Vagina (tissue), 2 donors: ENCODE measurements around the gene HIPK2. TPM values are rescaled to one million over a fixed set of nuclear protein-coding genes. Genes with fewer than 3 reads are reported as not detected.
A peak's percentile ranks its signal among the peaks of the same experiment; 100 is the strongest.

Experiments used
- DNase-seq, 2 donors: peaks; one replicate each; pipeline ENCODE4 v3.0.0-alpha.2; 2017; ENCODE audit errors: extremely low spot score in 2 of 2
- H3K27ac ChIP-seq: fragments of 200-600 bp; sonication (generic); one replicate; pipeline ENCODE4 v1.5.1; 2019
- H3K27me3 ChIP-seq: fragments of 200-600 bp; sonication (generic); one replicate; pipeline ENCODE4 v1.5.1; 2019
- H3K36me3 ChIP-seq, 2 donors: fragments of 200-600 bp; sonication (generic); one replicate each; pipeline ENCODE4 v1.5.1; 2017 to 2019
- H3K4me1 ChIP-seq: fragments of 200-600 bp; sonication (generic); one replicate; pipeline ENCODE4 v1.5.1; 2019
- H3K4me3 ChIP-seq, 2 donors: fragments of 200-600 bp; sonication (generic); 1 replicate in 1 of 2; 2 replicates in 1 of 2; pipeline ENCODE4 v1.5.1; 2016 to 2019
- H3K9me3 ChIP-seq: fragments of 200-600 bp; sonication (generic); one replicate; pipeline ENCODE4 v1.5.1; 2019
- CTCF ChIP-seq, 3 experiments: fragments of 450-650 bp in 2 of 3; fragments of 200-600 bp in 1 of 3; sonication (generic) in 1 of 3; IDR thresholded peaks; one replicate each; pipeline ENCODE4 v1.5.1; 2017 to 2019; ENCODE audit warnings: antibody characterized with exemption in 3 of 3, mild to moderate bottlenecking in 2 of 3, moderate library complexity in 2 of 3
- POLR2A ChIP-seq, 2 donors: fragments of 450-650 bp; IDR thresholded peaks; one replicate each; pipeline ENCODE4 v1.6.1; 2017; ENCODE audit warnings: antibody characterized with exemption in 2 of 2, mild to moderate bottlenecking in 2 of 2, moderate library complexity in 2 of 2
- POLR2AphosphoS5 ChIP-seq, 2 donors: sonication (generic); formaldehyde crosslinking; IDR thresholded peaks; one replicate each; pipeline ENCODE4 v1.9.0; 2017; ENCODE audit warnings: antibody characterized with exemption in 2 of 2, mild to moderate bottlenecking in 2 of 2, low read depth in 1 of 2; ENCODE audit not compliant: insufficient read depth in 1 of 2
- intact Hi-C: fragments of 100-400 bp; cut with DNase I; formaldehyde crosslinking; loops from one replicate; pipeline ENCODE4 v1.15.1; 2023
- total RNA-seq: library from RNA; depleted of rRNA; stranded (reverse); fragments of >200 nt; gene quantifications from one replicate; pipeline ENCODE4 v1.2.3, GENCODE V29; 2016

Gene HIPK2
- total RNA-seq, 1 donor from 2014 or later, result 21.9 TPM

- H3K36me3 ChIP-seq, result peaks cover 0 to 53% of the 10 kb centered on the region in 2 donors
- no peaks in the 10 kb centered on the region for H3K9me3 ChIP-seq
- H3K27me3 ChIP-seq, result no peaks in the 10 kb centered on the region
- TF ChIP-seq POLR2AphosphoS5 (IDR thresholded peaks at IDR 0.05; ENCODE audit: insufficient read depth in 1 of 2, low read depth in 1 of 2), result no peak
- no peak for TF ChIP-seq CTCF (IDR thresholded peaks at IDR 0.05)
- no peak for TF ChIP-seq POLR2A (IDR thresholded peaks at IDR 0.05)
- H3K4me3 ChIP-seq, result no peak overlapping the region
- no peaks in the 10 kb centered on the region for H3K4me1 ChIP-seq
- H3K27ac ChIP-seq, result no peak overlapping the region
- DNase-seq, result no peak
- intact Hi-C loops, result no loop called here
Observed at GRCh38 chr7:139594911-139595476, 182.8 kb downstream of the HIPK2 start.

GRCh38 chr7:139594090-139594489, 183.7 kb downstream of the HIPK2 start:
- no peaks in the 10 kb centered on the region for H3K4me1 ChIP-seq
- no peak for DNase-seq
- H3K9me3 ChIP-seq, result no peaks in the 10 kb centered on the region
- H3K27ac ChIP-seq, result no peak overlapping the region
- H3K4me3 ChIP-seq, result no peak overlapping the region
- intact Hi-C loops, result no loop called here
- no peaks in the 10 kb centered on the region for H3K27me3 ChIP-seq
- no peak for TF ChIP-seq POLR2A (IDR thresholded peaks at IDR 0.05)
- TF ChIP-seq CTCF (IDR thresholded peaks at IDR 0.05), result no peak
- no peak for TF ChIP-seq POLR2AphosphoS5 (IDR thresholded peaks at IDR 0.05; ENCODE audit: insufficient read depth in 1 of 2, low read depth in 1 of 2)
- peaks cover 0 to 47% of the 10 kb centered on the region in 2 donors for H3K36me3 ChIP-seq

- Histone ChIP-seq H3K4me3 (no peak overlapping the region), H3K4me1 (no peaks in the 10 kb centered on the region), H3K27me3 (no peaks in the 10 kb centered on the region), H3K9me3 (no peaks in the 10 kb centered on the region), H3K27ac (no peak overlapping the region), H3K36me3 (peaks cover 0 to 44% of the 10 kb centered on the region in 2 donors)
- no peak for TF ChIP-seq POLR2A (IDR thresholded peaks at IDR 0.05)
- no peak for TF ChIP-seq POLR2AphosphoS5 (IDR thresholded peaks at IDR 0.05; ENCODE audit: insufficient read depth in 1 of 2, low read depth in 1 of 2)
- TF ChIP-seq CTCF (IDR thresholded peaks at IDR 0.05), result no peak
- intact Hi-C loops, result no loop called here
- peak in 1 of 2 donors; percentile 62 for DNase-seq
Observed at GRCh38 chr7:139592801-139593461, 184.9 kb downstream of the HIPK2 start.

- H3K27ac ChIP-seq, result no peak overlapping the region
- H3K4me1 ChIP-seq, result no peaks in the 10 kb centered on the region
- intact Hi-C loops, result no loop called here
Observed at GRCh38 chr7:139591550-139592195, 186.1 kb downstream of the HIPK2 start.

More at GRCh38 chr7:139591550-139592195, 186.1 kb downstream of the HIPK2 start:
- Histone ChIP-seq H3K36me3 (peaks cover 0 to 48% of the 10 kb centered on the region in 2 donors), H3K27me3 (no peaks in the 10 kb centered on the region), H3K9me3 (no peaks in the 10 kb centered on the region), H3K4me3 (no peak overlapping the region)
- DNase-seq, result peak in 1 of 2 donors; percentile 65
- no peak for TF ChIP-seq CTCF (IDR thresholded peaks at IDR 0.05)
- TF ChIP-seq POLR2AphosphoS5 (IDR thresholded peaks at IDR 0.05; ENCODE audit: insufficient read depth in 1 of 2, low read depth in 1 of 2), result no peak
- no peak for TF ChIP-seq POLR2A (IDR thresholded peaks at IDR 0.05)
